ENCODE data around the gene BRINP3. TPM values are rescaled to one million over a fixed set of nuclear protein-coding genes. Genes with fewer than 3 reads are reported as not detected.
A peak's percentile ranks its signal among the peaks of the same experiment; 100 is the strongest.

Gene BRINP3
- total RNA-seq, 1 donor = 2.3 TPM

- TF ChIP-seq, protein P1, sequence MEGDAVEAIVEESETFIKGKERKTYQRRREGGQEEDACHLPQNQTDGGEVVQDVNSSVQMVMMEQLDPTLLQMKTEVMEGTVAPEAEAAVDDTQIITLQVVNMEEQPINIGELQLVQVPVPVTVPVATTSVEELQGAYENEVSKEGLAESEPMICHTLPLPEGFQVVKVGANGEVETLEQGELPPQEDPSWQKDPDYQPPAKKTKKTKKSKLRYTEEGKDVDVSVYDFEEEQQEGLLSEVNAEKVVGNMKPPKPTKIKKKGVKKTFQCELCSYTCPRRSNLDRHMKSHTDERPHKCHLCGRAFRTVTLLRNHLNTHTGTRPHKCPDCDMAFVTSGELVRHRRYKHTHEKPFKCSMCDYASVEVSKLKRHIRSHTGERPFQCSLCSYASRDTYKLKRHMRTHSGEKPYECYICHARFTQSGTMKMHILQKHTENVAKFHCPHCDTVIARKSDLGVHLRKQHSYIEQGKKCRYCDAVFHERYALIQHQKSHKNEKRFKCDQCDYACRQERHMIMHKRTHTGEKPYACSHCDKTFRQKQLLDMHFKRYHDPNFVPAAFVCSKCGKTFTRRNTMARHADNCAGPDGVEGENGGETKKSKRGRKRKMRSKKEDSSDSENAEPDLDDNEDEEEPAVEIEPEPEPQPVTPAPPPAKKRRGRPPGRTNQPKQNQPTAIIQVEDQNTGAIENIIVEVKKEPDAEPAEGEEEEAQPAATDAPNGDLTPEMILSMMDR (IDR thresholded peaks at IDR 0.05; ENCODE audit: insufficient read depth, low read length) = no peak
- DNase-seq (ENCODE audit: low read depth) = peak; percentile 11
- no peak overlapping the region for H3K4me3 ChIP-seq (ENCODE audit: low read depth, low read length)
These were observed 124.0 kb downstream of the BRINP3 start for GRCh38 chr1:190353538-190354101.

DNA sequence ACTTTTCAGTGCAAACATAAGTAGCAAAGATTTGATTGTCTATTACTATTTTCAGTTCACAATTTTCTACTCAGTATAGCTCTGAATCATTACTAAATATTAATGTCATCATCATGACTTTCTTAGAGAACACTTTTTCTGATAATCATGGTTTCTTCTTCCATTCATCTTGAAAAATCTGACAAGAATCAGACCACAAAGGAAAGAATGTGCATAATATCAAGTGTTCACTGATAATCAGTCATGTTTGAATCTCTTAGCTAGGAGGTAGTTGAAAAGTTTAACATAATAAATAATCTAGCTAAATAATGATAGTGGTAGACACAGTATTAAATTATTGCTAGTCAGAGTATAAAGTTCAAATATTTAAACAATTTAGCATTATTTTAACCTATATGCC lies 133.2 kb downstream of the BRINP3 start:
- DNase-seq (ENCODE audit: low read depth) = no peak
- TF ChIP-seq, protein P1 (IDR thresholded peaks at IDR 0.05; ENCODE audit: insufficient read depth, low read length) = no peak
- no peak overlapping the region for H3K4me3 ChIP-seq (ENCODE audit: low read depth, low read length)

DNA sequence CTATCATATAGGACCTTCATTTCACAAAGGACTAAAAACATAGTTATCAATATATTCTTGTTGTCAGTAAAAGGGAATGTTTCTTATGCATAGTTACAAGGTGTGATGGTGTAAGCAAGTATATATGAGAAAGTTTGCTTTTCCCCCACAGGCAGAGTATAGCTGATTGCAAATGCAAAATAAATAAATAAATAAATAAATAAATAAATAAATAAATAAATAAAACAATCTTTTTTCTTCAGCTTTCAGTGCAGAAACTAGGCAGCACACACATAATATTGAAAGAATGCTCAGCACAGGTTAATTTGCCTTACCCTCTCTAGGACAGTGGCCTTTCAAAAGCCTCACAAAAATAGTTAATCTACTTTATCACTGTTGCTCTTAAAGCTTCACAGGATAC lies 138.8 kb downstream of the BRINP3 start:
- H3K4me3 ChIP-seq (ENCODE audit: low read depth, low read length) = no peak overlapping the region
- TF ChIP-seq, protein P1 (IDR thresholded peaks at IDR 0.05; ENCODE audit: insufficient read depth, low read length) = no peak
- DNase-seq (ENCODE audit: low read depth) = no peak

GRCh38 chr1:190328871-190329270 lies 148.8 kb downstream of the BRINP3 start:
- no peak overlapping the region for H3K4me3 ChIP-seq (ENCODE audit: low read depth, low read length)
- TF ChIP-seq, protein P1 (IDR thresholded peaks at IDR 0.05; ENCODE audit: insufficient read depth, low read length) = no peak
- no peak for DNase-seq (ENCODE audit: low read depth)

DNA sequence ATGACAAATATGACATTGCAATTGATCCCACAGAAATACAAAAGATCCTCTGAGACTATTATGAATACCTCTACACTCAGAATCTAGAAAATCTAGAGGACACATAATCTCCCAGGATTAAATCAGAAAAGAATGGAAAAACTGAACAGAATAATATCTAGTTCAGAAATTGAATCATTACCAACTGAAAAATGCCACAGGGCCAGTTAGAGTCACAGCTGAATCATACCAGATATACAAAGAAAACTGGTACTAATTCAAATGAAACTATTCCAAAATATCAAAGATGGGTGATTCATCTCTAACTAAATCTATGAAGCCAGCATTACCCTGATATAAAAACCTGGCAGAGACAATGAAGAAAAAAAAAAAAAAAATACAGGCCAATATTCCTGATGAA lies 149.3 kb downstream of the BRINP3 start:
- TF ChIP-seq, protein P1 (IDR thresholded peaks at IDR 0.05; ENCODE audit: insufficient read depth, low read length) = no peak

DNA sequence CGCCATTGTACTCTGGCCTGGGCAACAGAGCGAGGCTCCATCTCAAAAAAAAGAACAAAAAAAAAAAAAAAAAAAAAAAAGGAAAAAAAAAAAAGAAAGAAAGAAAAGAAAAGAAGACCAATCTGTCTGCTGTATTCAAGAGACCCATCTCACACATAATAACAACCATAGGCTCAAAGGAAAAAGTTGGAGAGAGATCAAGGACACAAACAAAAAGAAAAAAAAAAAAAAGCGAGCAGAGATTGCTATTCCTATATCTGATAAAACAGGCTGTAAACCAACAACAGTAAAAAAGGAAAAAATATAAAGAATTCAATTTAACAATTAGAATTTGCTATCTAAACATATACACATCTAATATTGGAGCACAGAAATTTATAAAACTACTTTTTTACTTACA lies 150.4 kb downstream of the BRINP3 start:
- no peak for DNase-seq (ENCODE audit: low read depth)
- no peak overlapping the region for H3K4me3 ChIP-seq (ENCODE audit: low read depth, low read length)
- TF ChIP-seq, protein P1 (IDR thresholded peaks at IDR 0.05; ENCODE audit: insufficient read depth, low read length) = no peak

More for the DNA sequence above, 149.3 kb downstream of the BRINP3 start:
- no peak overlapping the region for H3K4me3 ChIP-seq (ENCODE audit: low read depth, low read length)
- DNase-seq (ENCODE audit: low read depth) = peak; percentile 67

DNA sequence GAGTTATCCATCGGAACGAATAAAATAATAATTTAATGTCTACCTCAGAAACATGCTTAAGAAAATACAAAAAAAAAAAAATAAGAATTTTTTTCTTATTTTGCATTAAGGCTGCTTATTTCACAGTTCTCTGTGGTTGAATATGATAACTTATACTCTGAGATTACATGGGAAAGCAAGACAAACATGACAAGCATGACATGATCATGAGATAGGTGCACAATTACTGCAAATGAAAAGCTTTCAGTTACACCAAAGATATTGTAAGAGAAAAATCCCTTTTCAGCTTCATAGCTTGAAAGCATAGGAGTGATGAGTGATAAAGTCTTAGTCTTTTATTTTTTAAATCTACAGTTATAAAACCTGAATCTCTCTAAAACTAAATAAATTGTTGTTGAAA lies 154.1 kb downstream of the BRINP3 start:
- no peak overlapping the region for H3K4me3 ChIP-seq (ENCODE audit: low read depth, low read length)
- TF ChIP-seq, protein P1 (IDR thresholded peaks at IDR 0.05; ENCODE audit: insufficient read depth, low read length) = no peak
- DNase-seq (ENCODE audit: low read depth) = no peak
